IMR-90 (cell line): ENCODE data around the gene ASB3. TPM values are rescaled to one million over a fixed set of nuclear protein-coding genes. Genes with fewer than 3 reads are reported as not detected.

Experiments used
- ATAC-seq: fragments of 200-7000 bp; cut with Tn5 transposase; 2 replicates; pipeline ENCODE4 v1.9.1; 2020; ENCODE audit warnings: low read depth, mild to moderate bottlenecking, moderate library complexity
- BruUV-seq: library from RNA; stranded (reverse); fragments of 400-500 nt; replicated peaks from 2 replicates; lab custom pipeline; 2021; lab: Mats Ljungman, UMichigan
- CTCF ChIA-PET: fragments of 300-600 bp; formaldehyde crosslinking; extraction: SDS; loops from one replicate; lab custom pipeline; 2021; ENCODE audit warnings: antibody characterized with exemption; lab: Yijun Ruan, JAX
- POLR2A ChIA-PET: fragments of 300-600 bp; sonication (Branson Sonifier 250); formaldehyde crosslinking; loops from one replicate; lab custom pipeline; 2022; ENCODE audit warnings: antibody characterized with exemption; ENCODE audit not compliant: unreplicated experiment; lab: Charles Lee
- DNase-seq: peaks from one replicate; pipeline ENCODE4 v3.0.0; 2013
- H2AFZ ChIP-seq: replicated peaks from 2 replicates; pipeline ENCODE3; 2013; ENCODE audit warnings: low read length, mild to moderate bottlenecking; ENCODE audit not compliant: poor library complexity
- H2AK5ac ChIP-seq: 2 replicates; pipeline ENCODE4 v1.6.1; 2013; ENCODE audit warnings: low read depth, low read length, inconsistent platforms
- H2AK9ac ChIP-seq: replicated peaks from 2 replicates; pipeline ENCODE3; 2013; ENCODE audit warnings: mild to moderate bottlenecking, low read depth, low read length, moderate library complexity; ENCODE audit not compliant: poor library complexity
- H2BK120ac ChIP-seq: 2 replicates; pipeline ENCODE4 v1.6.1; 2013; ENCODE audit warnings: low read depth, low read length, inconsistent platforms
- H2BK15ac ChIP-seq: 3 replicates; pipeline ENCODE4 v1.6.1; 2013; ENCODE audit warnings: low read depth, low read length, inconsistent platforms
- H2BK20ac ChIP-seq: 2 replicates; pipeline ENCODE4 v1.6.1; 2013; ENCODE audit warnings: low read depth, mild to moderate bottlenecking, inconsistent platforms, low read length, moderate library complexity
- H2BK5ac ChIP-seq: 2 replicates; pipeline ENCODE4 v1.6.1; 2013; ENCODE audit warnings: mild to moderate bottlenecking, low read depth, low read length, inconsistent platforms; ENCODE audit not compliant: poor library complexity, severe bottlenecking
- H3K14ac ChIP-seq: replicated peaks from 2 replicates; pipeline ENCODE4 v1.6.1; 2013; ENCODE audit warnings: low read depth, low read length, inconsistent platforms
- H3K18ac ChIP-seq: 2 replicates; pipeline ENCODE4 v1.6.1; 2013; ENCODE audit warnings: low read depth, low read length, control low read depth
- H3K23ac ChIP-seq: 2 replicates; pipeline ENCODE4 v1.6.1; 2013; ENCODE audit warnings: low read depth, low read length, inconsistent platforms
- H3K27ac ChIP-seq: 2 replicates; pipeline ENCODE4 v1.5.1; 2013; ENCODE audit warnings: mild to moderate bottlenecking, control low read depth, low read length; ENCODE audit not compliant: insufficient read depth
- H3K27me3 ChIP-seq: 2 replicates; pipeline ENCODE4 v1.6.1; 2013; ENCODE audit warnings: low read length; ENCODE audit not compliant: control insufficient read depth, insufficient read depth
- H3K36me3 ChIP-seq: 2 replicates; pipeline ENCODE4 v1.6.1; 2013; ENCODE audit warnings: low read length, mixed read lengths; ENCODE audit not compliant: control insufficient read depth, insufficient read depth
- H3K4ac ChIP-seq: 2 replicates; pipeline ENCODE4 v1.6.1; 2013; ENCODE audit warnings: low read depth, low read length, inconsistent platforms
- H3K4me1 ChIP-seq: 2 replicates; pipeline ENCODE4 v1.6.1; 2013; ENCODE audit warnings: low read length, mixed read lengths; ENCODE audit not compliant: control insufficient read depth, insufficient read depth
- H3K4me2 ChIP-seq: 2 replicates; pipeline ENCODE4 v1.6.1; 2013; ENCODE audit warnings: low read depth, mild to moderate bottlenecking, control low read depth, low read length, moderate library complexity
- H3K4me3 ChIP-seq: 2 replicates; pipeline ENCODE4 v1.5.1; 2013; ENCODE audit warnings: low read depth, mild to moderate bottlenecking, control low read depth, low read length, moderate library complexity; ENCODE audit not compliant: insufficient read depth
- H3K56ac ChIP-seq: 2 replicates; pipeline ENCODE4 v1.6.1; 2013; ENCODE audit warnings: low read length, inconsistent platforms; ENCODE audit not compliant: insufficient read depth; ENCODE audit errors: extremely low read depth
- H3K79me1 ChIP-seq, 2 experiments: 2 replicates each; pipeline ENCODE4 v1.6.1; 2013; ENCODE audit warnings: low read length in 2 of 2, inconsistent platforms in 1 of 2, low read depth in 1 of 2
- H3K9ac ChIP-seq: 2 replicates; pipeline ENCODE4 v1.6.1; 2013; ENCODE audit warnings: low read depth, low read length, control low read depth
- H3K9me1 ChIP-seq: 2 replicates; pipeline ENCODE4 v1.6.1; 2013; ENCODE audit warnings: low read length, inconsistent platforms; ENCODE audit not compliant: insufficient read depth
- H3K9me3 ChIP-seq: 2 replicates; pipeline ENCODE4 v1.6.1; 2013; ENCODE audit warnings: low read length; ENCODE audit not compliant: control insufficient read depth, insufficient read depth
- H4K20me1 ChIP-seq: 2 replicates; pipeline ENCODE4 v1.6.1; 2013; ENCODE audit warnings: low read length, inconsistent platforms; ENCODE audit not compliant: insufficient read depth
- H4K5ac ChIP-seq: 2 replicates; pipeline ENCODE4 v1.6.1; 2013; ENCODE audit warnings: mild to moderate bottlenecking, low read depth, low read length, control low read depth
- H4K8ac ChIP-seq, 2 experiments: 2 replicates each; pipeline ENCODE4 v1.6.1; 2013; ENCODE audit warnings: low read depth in 2 of 2, low read length in 2 of 2, control low read depth in 1 of 2, inconsistent platforms in 1 of 2
- H4K91ac ChIP-seq: 2 replicates; pipeline ENCODE4 v1.6.1; 2013; ENCODE audit warnings: low read depth, low read length, inconsistent platforms; ENCODE audit not compliant: insufficient read depth
- POLR2A ChIP-seq: IDR thresholded peaks from 2 replicates; pipeline ENCODE4 v1.6.1; 2012; ENCODE audit warnings: mild to moderate bottlenecking, low read depth, low read length
- RAD21 ChIP-seq: IDR thresholded peaks from 2 replicates; pipeline ENCODE4 v1.6.1; 2012; ENCODE audit warnings: low read length, improper control_type of control experiment
- WGBS, 2 experiments: methylation state at CpG; one replicate each; pipeline versions ENCODE4 v1.1.5 to v1.1.7; 2013; ENCODE audit warnings: missing lambda C conversion rate in 2 of 2; ENCODE audit not compliant: insufficient read length in 1 of 2; ENCODE audit errors: extremely low coverage in 2 of 2; 5-methylcytosine and 5-hydroxymethylcytosine counted together
- dilution Hi-C: fragments of 300-500 bp; cut with HindIII; formaldehyde crosslinking; loops from one replicate; pipeline ENCODE4 v1.14.3; 2018; ENCODE audit warnings: low sequenced_read_pairs; ENCODE audit not compliant: unreplicated experiment
- in situ Hi-C: fragments of 300-500 bp; cut with MboI; formaldehyde crosslinking; loops from 3 replicates; pipeline ENCODE4 v1.14.3; 2019; ENCODE audit warnings: low sequenced_read_pairs, inconsistent platforms, mixed read lengths
- intact Hi-C: fragments of 100-400 bp; cut with micrococcal nuclease; formaldehyde crosslinking; loops from 2 replicates; pipeline ENCODE4 v1.10.0; 2022
- polyA plus RNA-seq, 3 experiments: library from polyadenylated mRNA; depleted of rRNA; stranded (reverse); fragments of >200 nt; gene quantifications; 2 replicates each; pipeline ENCODE4 v1.2.3, GENCODE V29; 2012; ENCODE audit warnings: low replicate concordance in 1 of 3
- total RNA-seq: library from RNA; depleted of rRNA; stranded (reverse); fragments of >200 nt; gene quantifications from 2 replicates; pipeline ENCODE4 v1.2.3, GENCODE V29; 2012

ASB3 gene
- total and polyA plus RNA-seq, 2 of the 4 experiments (the other 2 are of a cell fraction): 19.2 to 36.2 TPM

- WGBS, 2 experiments: 0% methylated on average over 9 of the region's 46 CpGs; no CpG with 5 or more reads in 1 of the 2 experiments
- H2AFZ ChIP-seq: peak within 1 kb of the TSS; percentile 98
- H3K4me3 ChIP-seq: peak within 1 kb of the TSS; percentile 70
- H4K91ac ChIP-seq: peak within 1 kb of the TSS; percentile 74; the same call in 1 of the 2 replicates
- H4K20me1 ChIP-seq: no peaks in the 10 kb centered on the region
- peak within 1 kb of the TSS; percentile 88 for H3K23ac ChIP-seq
- no peaks in the 10 kb centered on the region for H3K27me3 ChIP-seq
- H3K14ac ChIP-seq: peak within 1 kb of the TSS; percentile 97
- no TSS peak for BruUV-seq
- H3K4ac ChIP-seq: peak within 1 kb of the TSS; percentile 68
- no peaks in the 10 kb centered on the region for H3K9me3 ChIP-seq
- peaks cover 3% of the 10 kb centered on the region for H3K36me3 ChIP-seq
- TF ChIP-seq RAD21: no peak
- peak; percentile 61; the same call in 1 of the 2 replicates for TF ChIP-seq POLR2A
- H3K27ac ChIP-seq: peak within 1 kb of the TSS; percentile 83
- intact Hi-C loops: no loop called here
- peak; percentile 78 for DNase-seq
- peaks cover 16 to 46% of the 10 kb centered on the region in 2 experiments for H3K79me1 ChIP-seq
- peak; percentile 96 for ATAC-seq
- no peaks in the 10 kb centered on the region; the same call in 1 of the 2 replicates for H3K9me1 ChIP-seq
- H2BK5ac ChIP-seq: peak within 1 kb of the TSS; percentile 93
- peak within 1 kb of the TSS; percentile 86 for H3K56ac ChIP-seq
- no peaks in the 10 kb centered on the region for H3K4me1 ChIP-seq
- H2AK5ac ChIP-seq: peak within 1 kb of the TSS; percentile 48; the same call in 1 of the 2 replicates
- H4K8ac ChIP-seq: peak within 1 kb of the TSS; percentile 29 to 99
- peak within 1 kb of the TSS; percentile 85 for H2BK120ac ChIP-seq
- peak within 1 kb of the TSS; percentile 98 for H3K4me2 ChIP-seq
- peak within 1 kb of the TSS; percentile 96 for H3K18ac ChIP-seq
- H3K9ac ChIP-seq: peak within 1 kb of the TSS; percentile 90
- H4K5ac ChIP-seq: peak within 1 kb of the TSS; percentile 90; the same call in 1 of the 2 replicates
- H2BK20ac ChIP-seq: no peak within 1 kb of the TSS
- H2BK15ac ChIP-seq: no peak within 1 kb of the TSS
- H2AK9ac ChIP-seq: peak within 1 kb of the TSS; percentile 22
- in situ Hi-C loops: no loop called here
- CTCF ChIA-PET: interaction anchor here (0.6 to 1.2 kb wide), 2 partner anchors 12 to 15 kb away, joined by 5 read pairs; no protein-coding TSS in a partner anchor
- dilution Hi-C loops: no loop called here
- POLR2A ChIA-PET: interaction anchor here (0.5 to 0.7 kb wide), 2 partner anchors 48 to 895 kb away, joined by 3 to 5 read pairs; no protein-coding TSS in a partner anchor
Observed at GRCh38 chr2:53767405-53768241, 19.1 kb downstream of the ASB3 start, which contains the start of gene CHAC2. Gene CHAC2, plus strand, starts transcription at chr2:53767804. Its CDS starts 83 bp downstream, at chr2:53767887.
